Right lobe of liver (tissue), 6 donors: ENCODE results near the gene HOXD4. TPM values are rescaled to one million over a fixed set of nuclear protein-coding genes. Genes with fewer than 3 reads are reported as not detected.

Source experiments
- ATAC-seq, 4 donors: fragments of 200-7000 bp; cut with Tn5 transposase; one replicate each; pipeline ENCODE4 v1.9.1; 2020; ENCODE audit warnings: mild to moderate bottlenecking in 4 of 4, moderate library complexity in 4 of 4
- DNase-seq, 3 donors: peaks; one replicate each; pipeline ENCODE4 v3.0.0-alpha.2; 2020
- H3K27ac ChIP-seq, 3 donors: fragments of 200-600 bp; one replicate each; pipeline ENCODE4 v1.8.0; 2022
- H3K27me3 ChIP-seq, 2 donors: fragments of 200-600 bp; one replicate each; pipeline ENCODE4 v1.8.0; 2022
- H3K36me3 ChIP-seq, 4 donors: fragments of 200-600 bp; sonication (generic) in 1 of 4; one replicate each; pipeline versions ENCODE4 v1.5.1 to v1.8.0; 2017 to 2022; ENCODE audit warnings: control low read depth in 1 of 4
- H3K4me1 ChIP-seq, 4 donors: fragments of 200-600 bp; sonication (generic) in 1 of 4; one replicate each; pipeline versions ENCODE4 v1.5.1 to v1.8.0; 2017 to 2022; ENCODE audit warnings: control low read depth in 1 of 4
- H3K4me3 ChIP-seq, 3 donors: fragments of 200-600 bp; one replicate each; pipeline ENCODE4 v1.8.0; 2022
- H3K9me3 ChIP-seq, 4 donors: fragments of 200-600 bp; sonication (generic) in 1 of 4; one replicate each; pipeline versions ENCODE4 v1.5.1 to v1.8.0; 2017 to 2022; ENCODE audit warnings: control low read depth in 1 of 4
- POLR2A ChIP-seq: fragments of 450-650 bp; IDR thresholded peaks from one replicate; pipeline ENCODE4 v1.6.1; 2017; ENCODE audit warnings: antibody characterized with exemption, mild to moderate bottlenecking
- WGBS: methylation state at CpG from one replicate; pipeline ENCODE4 v1.1.6; 2018; ENCODE audit warnings: low coverage, low lambda C conversion rate; ENCODE audit not compliant: insufficient coverage; ENCODE audit errors: missing lambda C conversion rate; 5-methylcytosine and 5-hydroxymethylcytosine counted together
- intact Hi-C, 2 donors: fragments of 100-400 bp; cut with DNase I; formaldehyde crosslinking; loops; one replicate each; pipeline versions ENCODE4 v1.11.2 to v1.14.1; 2022
- total RNA-seq, 6 experiments: library from RNA; depleted of rRNA in 2 of 6; stranded (reverse); fragments of >200 nt in 2 of 6; fragmentation: NEBNext Ultra II Directional in 3 of 6; extraction: Animal tissue kit (Norgen Biotek cat#: 25700) in 3 of 6; gene quantifications; one replicate each; pipeline versions ENCODE4 v1.1.0 to v1.2.4, GENCODE V29; 2016 to 2023
- TF ChIP-seq, protein P1 (sequence below), 4 donors: fragments of 200-600 bp in 3 of 4; fragments of 450-650 bp in 1 of 4; IDR thresholded peaks; one replicate each; pipeline versions ENCODE4 v1.5.1 to v1.8.0; 2016 to 2022; ENCODE audit warnings: antibody characterized with exemption in 4 of 4, mild to moderate bottlenecking in 2 of 4
- donor health status: DM: no; HTN: yes; CAD: no.
- donor health status: DM: no; HTN: no; CAD: no.
- donor health status: DM: no; HTN: no; CAD: no.
- donor health status: DM: no; HTN: yes; CAD: no.
- donor health status: DM: no; HTN: yes; CAD: no.

HOXD4 gene
- total RNA-seq, 6 experiments from 2014 or later: not detected

DNA sequence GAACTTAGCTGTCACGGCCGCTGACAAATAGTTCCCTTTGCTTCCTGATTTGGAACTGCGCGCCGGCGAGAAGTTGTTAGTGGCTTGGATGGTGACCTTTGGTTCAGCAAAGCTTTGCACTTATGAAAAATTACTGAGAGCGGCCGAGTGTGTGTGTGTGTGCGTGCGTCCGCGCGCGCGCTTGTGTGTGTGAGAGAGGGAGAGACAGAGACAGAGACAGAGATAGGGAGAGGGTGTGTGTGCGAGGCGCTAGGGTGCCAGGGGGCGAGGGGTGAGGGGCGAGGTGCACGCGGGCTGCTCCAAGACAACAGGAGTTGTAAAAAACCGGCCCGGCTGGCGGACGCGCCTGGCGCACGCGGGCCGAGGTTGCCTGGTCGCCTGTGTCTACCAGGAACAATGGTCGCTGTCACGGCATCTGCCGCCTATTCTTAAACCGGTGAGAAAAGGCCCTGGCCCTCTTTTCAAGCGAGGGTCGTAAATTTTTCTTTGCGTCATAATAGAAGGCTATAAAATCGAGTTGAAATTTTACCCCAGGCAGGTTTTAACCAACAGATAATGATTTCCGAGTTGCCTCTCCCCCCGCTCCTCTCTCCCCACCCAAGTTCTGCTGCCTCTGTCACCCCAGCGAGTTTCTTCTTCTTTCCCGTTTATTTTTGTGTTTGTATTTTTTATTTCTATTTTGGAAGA, 6.3 kb downstream of the HOXD4 start:
- no peak for TF ChIP-seq POLR2A
- TF ChIP-seq, protein P1, sequence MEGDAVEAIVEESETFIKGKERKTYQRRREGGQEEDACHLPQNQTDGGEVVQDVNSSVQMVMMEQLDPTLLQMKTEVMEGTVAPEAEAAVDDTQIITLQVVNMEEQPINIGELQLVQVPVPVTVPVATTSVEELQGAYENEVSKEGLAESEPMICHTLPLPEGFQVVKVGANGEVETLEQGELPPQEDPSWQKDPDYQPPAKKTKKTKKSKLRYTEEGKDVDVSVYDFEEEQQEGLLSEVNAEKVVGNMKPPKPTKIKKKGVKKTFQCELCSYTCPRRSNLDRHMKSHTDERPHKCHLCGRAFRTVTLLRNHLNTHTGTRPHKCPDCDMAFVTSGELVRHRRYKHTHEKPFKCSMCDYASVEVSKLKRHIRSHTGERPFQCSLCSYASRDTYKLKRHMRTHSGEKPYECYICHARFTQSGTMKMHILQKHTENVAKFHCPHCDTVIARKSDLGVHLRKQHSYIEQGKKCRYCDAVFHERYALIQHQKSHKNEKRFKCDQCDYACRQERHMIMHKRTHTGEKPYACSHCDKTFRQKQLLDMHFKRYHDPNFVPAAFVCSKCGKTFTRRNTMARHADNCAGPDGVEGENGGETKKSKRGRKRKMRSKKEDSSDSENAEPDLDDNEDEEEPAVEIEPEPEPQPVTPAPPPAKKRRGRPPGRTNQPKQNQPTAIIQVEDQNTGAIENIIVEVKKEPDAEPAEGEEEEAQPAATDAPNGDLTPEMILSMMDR (IDR thresholded peaks at IDR 0.05): no peak
- Histone ChIP-seq H3K36me3 (no peaks in the 10 kb centered on the region), H3K4me1 (peaks cover 0 to 20% (median 0%) of the 10 kb centered on the region in 4 donors), H3K27me3 (peaks cover 0 to 70% of the 10 kb centered on the region in 2 donors), H3K27ac (no peak overlapping the region), H3K4me3 (no peak overlapping the region), H3K9me3 (no peaks in the 10 kb centered on the region)
- DNase-seq: no peak
- WGBS: 3% methylated on average over 43 of the region's 43 CpGs
- intact Hi-C loops: no loop called here
- ATAC-seq: no peak

DNA sequence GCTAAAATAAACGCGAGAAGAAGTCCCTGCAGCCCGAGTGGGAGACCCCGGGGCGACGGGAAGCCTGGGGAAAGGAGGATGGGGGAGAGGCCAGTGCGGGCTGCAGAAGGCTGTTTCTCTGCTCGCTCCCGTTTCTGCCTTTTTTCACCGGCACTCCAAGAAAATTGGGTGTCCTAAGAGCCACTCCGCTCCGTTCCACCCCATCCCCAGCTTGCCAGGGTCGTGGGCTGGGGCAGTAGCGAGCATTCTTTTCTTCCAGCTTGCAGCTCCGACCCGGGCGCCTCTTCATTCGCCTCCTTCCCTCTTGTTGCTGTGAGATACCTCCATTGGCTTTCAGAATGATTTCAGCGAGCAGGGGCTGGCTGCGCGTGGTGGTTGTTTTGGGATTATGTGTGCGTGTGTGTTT, 6.8 kb downstream of the HOXD4 start:
- no peak for ATAC-seq
- no peaks in the 10 kb centered on the region for H3K36me3 ChIP-seq
- peaks cover 0 to 70% of the 10 kb centered on the region in 2 donors for H3K27me3 ChIP-seq
- 6% methylated on average over 21 of the region's 22 CpGs for WGBS
- H3K9me3 ChIP-seq: no peaks in the 10 kb centered on the region
- intact Hi-C loops: no loop called here
- H3K4me3 ChIP-seq: no peak overlapping the region
- TF ChIP-seq, protein P1 (IDR thresholded peaks at IDR 0.05): no peak
- TF ChIP-seq POLR2A: no peak
- DNase-seq: no peak
- H3K27ac ChIP-seq: no peak overlapping the region
- peaks cover 0 to 20% (median 0%) of the 10 kb centered on the region in 4 donors for H3K4me1 ChIP-seq

GRCh38 chr2:176158855-176159662, 7.7 kb downstream of the HOXD4 start:
- WGBS: 3% methylated on average over 22 of the region's 39 CpGs
- Histone ChIP-seq H3K4me3 (no peak overlapping the region), H3K9me3 (no peaks in the 10 kb centered on the region), H3K27ac (no peak overlapping the region), H3K4me1 (peaks cover 0 to 20% (median 0%) of the 10 kb centered on the region in 4 donors), H3K27me3 (peaks cover 0 to 70% of the 10 kb centered on the region in 2 donors), H3K36me3 (no peaks in the 10 kb centered on the region)
- no peak for DNase-seq
- intact Hi-C loops: no loop called here
- no peak for ATAC-seq
- TF ChIP-seq, protein P1 (IDR thresholded peaks at IDR 0.05): no peak

DNA sequence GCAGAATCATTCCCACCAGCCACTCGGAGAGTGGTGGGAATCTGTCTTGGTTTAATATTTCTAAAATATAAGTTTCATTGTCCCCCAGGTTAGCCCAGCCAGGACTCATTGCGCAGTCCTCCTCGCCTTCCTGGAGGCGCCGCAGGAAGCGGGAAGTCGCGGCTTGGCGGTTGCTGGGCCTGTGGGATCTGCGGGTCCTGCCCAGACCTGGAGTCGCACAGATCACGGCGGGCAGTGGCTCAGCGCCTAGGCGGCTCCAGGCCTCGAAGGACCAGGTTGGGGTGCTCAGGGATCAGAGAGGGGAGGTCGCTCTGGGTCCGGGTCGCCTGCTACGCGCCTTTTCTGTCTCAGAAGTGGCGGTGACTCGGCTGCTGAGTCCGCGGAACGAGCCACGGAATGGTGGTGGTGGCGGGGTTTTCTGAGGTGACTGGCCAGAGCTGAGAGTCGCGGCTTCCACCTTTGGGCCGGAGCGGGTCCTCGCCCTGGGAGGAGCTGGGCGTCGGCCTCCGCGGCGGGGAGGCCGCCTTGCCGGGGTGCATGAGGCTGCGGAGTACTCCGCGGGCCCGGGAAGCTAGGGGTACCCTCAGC, 8.4 kb downstream of the HOXD4 start:
- no peaks in the 10 kb centered on the region for H3K9me3 ChIP-seq
- peaks cover 0 to 73% of the 10 kb centered on the region in 2 donors for H3K27me3 ChIP-seq
- 5% methylated on average over 21 of the region's 44 CpGs for WGBS
- TF ChIP-seq POLR2A: no peak
- TF ChIP-seq, protein P1 (IDR thresholded peaks at IDR 0.05): no peak
- H3K4me1 ChIP-seq: peaks cover 0 to 20% (median 0%) of the 10 kb centered on the region in 4 donors
- H3K36me3 ChIP-seq: no peaks in the 10 kb centered on the region
- no peak overlapping the region for H3K27ac ChIP-seq
- H3K4me3 ChIP-seq: no peak overlapping the region
- ATAC-seq (peak in 2 of 4 donors; percentile 10 to 35), DNase-seq (no peak)
- intact Hi-C loops: no loop called here
